A204.1 (cell line): ENCODE results near the gene PEAK3.

Source experiments
- FAIRE-seq: peaks from 2 replicates; lab custom pipeline; 2012; peaks lifted over from hg19 to GRCh38; lab: Jason Lieb, UNC

PEAK3 gene

DNA sequence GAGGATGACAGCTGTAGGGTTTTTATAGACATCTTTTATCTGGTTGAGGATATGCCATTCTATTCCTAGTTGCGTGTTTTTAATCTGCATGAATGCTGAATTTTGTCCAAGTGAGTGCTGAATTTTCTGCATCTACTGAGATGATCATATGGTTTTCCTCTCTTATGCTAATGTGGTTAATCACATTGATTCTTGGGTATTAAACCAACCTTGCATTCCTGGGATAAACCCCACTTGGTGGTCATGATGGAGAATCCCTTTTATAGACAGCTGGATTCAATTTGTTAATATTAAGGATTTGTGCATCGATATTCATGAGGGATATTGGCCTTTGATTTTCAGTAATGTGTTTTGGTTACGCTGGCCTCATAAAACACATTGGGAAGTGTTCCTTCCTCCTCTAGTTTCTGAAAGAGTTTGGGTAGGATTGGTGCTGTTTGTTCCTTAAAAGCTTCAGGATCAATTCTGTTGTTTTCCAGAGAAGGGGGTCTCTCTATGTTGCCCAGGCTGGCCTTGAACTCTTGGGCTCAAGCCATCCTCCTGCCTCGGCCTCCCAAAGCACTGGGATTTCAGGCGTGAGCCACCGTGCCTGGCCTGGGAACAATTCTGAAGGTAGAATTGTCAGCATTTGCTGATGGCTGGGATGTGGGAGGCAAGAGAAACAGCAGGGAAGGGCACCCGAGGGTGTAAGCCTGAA is 33.3 kb upstream of the PEAK3 start:
- FAIRE-seq: no peak

DNA sequence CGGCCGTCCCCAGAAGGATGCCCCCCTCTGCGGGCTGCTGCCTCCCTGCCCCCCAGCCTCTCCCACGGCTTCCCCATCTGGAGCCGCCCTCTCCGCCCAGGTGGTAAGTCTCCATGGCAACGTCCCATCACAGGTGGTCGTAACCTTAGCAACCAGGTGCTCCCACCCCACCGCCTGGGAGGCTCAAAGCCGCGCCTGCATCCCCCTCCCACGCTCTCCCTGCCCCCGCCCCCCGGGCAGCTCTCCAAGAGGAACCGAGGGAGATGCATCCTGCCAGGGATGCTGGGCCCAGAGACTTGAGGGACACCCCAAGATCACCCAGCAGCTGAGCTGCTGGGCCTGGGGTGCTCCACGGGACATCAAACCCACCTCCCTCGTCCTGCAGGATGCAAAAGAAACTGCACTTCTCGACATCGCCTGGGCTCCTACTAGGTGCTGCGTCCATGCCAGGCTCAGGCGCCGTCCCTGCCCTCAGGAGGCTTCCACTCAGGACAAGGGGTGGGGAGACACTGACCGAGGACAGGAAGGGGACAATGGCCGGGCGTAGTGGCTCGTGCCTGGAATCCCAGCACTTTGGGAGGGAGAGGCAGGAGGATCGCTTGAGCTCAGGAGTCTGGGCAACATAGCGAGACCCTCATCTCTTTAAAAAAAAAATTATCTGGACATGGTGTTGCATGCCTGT is 31.0 kb upstream of the PEAK3 start:
- no peak for FAIRE-seq

DNA sequence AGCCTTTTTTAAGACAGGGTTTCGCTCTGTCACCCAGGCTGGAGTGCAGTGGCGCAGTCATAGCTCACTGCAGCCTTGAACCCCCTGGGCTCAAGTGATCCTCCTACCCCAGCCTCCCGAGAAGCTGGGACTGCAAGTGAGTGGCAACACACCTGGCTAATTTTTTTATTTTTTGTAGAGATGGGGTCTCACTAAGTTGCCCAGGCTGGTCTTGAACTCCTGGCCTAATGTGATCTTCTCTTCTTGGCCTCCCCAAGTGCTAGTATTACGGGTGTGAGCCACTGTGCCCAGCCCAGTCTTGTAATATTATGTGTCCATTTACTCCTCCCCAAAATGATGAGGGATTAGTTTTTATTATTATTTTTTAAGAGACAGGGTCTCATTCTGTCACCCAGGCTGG is 29.1 kb upstream of the PEAK3 start:
- no peak for FAIRE-seq

DNA sequence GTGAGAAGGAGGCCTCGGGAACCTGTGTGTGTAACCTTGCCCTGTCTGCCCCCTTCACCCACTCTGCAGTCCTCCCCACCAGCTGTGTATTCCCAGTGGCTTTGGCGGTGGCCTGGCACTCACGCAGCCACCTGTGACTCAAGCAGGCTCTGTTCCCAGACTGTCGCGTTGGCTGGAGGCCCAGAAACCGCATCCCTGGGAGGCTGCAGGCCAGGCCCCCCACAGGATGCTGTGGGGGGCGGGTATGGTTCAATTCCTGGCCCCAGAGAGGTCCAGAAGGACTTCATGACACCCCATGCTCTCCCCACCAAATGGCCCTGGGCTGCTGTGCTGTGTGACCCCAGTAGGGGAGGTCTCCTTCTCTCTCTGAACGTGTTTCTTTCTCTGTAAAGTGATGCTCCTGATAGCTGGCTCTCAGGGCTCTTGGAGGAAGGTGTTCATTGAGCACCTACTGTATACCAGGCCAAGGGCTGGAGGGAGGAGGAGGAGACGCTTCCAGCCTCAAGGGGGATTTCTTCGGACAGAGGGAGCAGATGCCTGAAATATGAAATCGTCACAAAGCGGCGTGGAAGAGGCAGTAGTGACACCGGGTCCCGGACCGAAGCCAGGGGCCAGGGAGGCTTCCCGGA is 27.9 kb upstream of the PEAK3 start:
- FAIRE-seq: no peak

DNA sequence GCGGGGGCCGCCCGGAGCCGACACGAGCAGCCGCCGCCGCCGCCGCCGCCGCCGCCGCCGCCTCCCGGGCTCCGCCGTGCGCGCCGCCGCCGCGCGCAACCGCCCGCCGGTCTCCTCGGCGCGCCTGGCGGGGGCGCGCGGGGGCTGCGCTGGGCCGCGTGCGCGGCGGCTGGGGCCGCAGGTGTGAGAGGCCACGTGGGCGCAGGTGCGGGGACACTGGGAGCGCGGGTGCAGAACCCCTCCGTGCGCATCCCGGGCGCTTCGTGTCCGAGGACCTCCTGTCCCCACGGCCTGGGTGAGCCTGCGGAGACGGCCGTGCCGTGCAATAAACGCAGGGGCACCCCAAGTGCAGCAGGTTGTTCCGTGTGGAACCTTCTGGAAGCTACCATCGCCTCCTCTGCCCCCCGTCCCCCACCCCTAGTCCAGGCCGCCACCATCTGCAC is 26.2 kb upstream of the PEAK3 start, which contains the start of gene LINGO3:
LINGO3 (minus strand) TSS at position 41 of the 443 bp plus-strand sequence. CDS start 16,378 bp downstream, outside the sequence.
- no peak for FAIRE-seq

DNA sequence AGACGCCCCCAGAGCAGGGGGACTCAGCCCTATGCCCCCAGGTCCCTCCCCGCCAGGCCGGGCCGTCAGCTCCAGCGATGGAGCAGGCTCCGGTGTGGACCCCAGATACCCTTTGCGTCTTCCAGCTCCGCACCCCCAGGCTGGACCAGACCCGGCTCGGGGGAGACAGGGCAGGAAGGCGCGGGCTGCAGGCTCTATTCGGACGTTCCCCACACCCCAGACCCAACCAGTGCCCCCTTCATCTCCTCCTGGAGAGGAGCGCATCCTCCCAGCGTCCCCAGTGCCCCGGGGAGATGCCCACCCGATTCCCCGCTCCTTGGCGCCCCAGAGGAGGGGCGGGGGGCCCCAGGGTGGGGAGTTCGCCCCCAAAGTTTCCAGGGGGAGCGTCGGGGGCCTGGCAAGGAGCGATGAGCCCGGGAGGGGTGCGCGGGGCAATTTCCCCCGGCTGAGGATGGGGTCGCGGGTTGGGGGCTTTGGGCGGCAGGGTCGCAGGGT is 25.6 kb upstream of the PEAK3 start:
- FAIRE-seq: no peak

DNA sequence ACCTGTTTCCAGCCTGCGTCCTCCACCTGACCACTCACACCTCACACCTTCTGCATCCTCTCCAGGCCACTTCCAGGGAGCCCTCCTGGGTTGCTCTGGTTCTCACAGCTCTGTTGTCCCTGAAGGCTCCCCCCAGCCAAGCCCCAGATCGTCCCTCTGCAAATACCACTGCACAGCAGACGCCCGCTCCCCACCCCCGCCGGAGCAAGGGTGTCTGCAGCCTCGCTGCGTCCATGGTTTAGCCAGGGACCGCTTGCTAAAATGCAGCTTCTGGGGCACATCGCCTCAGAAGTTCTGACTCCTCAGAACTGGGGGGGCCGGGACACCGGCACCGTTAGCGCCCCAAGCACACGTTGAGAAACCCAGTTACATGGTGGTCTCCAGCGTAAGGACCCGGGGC is 25.0 kb upstream of the PEAK3 start:
- FAIRE-seq: no peak

DNA sequence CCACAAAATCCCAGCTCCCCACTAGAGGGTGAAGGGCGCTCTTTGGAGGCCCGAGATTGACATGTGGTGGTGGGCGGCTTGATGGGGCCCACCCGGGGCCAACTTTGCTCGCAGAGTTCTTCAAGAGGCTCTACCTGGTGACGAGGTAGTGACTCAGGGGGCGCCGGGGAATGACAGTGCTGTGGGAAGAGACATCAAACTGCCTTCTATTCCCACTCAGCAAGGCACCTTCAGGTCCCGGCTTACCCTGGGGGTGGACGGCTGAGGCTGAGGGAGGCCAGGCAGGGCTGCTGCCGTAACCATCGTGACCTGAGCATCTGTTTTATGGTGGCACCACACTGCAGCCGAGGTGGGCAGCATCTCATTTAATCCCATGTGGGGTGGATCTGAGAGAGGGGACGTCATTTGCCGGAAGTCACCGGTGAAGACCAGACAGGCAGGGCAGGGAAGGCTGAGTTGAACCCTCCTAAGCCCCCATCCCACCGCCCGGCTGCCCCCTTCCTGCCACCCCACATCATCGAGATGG is 24.4 kb upstream of the PEAK3 start:
- FAIRE-seq: no peak

DNA sequence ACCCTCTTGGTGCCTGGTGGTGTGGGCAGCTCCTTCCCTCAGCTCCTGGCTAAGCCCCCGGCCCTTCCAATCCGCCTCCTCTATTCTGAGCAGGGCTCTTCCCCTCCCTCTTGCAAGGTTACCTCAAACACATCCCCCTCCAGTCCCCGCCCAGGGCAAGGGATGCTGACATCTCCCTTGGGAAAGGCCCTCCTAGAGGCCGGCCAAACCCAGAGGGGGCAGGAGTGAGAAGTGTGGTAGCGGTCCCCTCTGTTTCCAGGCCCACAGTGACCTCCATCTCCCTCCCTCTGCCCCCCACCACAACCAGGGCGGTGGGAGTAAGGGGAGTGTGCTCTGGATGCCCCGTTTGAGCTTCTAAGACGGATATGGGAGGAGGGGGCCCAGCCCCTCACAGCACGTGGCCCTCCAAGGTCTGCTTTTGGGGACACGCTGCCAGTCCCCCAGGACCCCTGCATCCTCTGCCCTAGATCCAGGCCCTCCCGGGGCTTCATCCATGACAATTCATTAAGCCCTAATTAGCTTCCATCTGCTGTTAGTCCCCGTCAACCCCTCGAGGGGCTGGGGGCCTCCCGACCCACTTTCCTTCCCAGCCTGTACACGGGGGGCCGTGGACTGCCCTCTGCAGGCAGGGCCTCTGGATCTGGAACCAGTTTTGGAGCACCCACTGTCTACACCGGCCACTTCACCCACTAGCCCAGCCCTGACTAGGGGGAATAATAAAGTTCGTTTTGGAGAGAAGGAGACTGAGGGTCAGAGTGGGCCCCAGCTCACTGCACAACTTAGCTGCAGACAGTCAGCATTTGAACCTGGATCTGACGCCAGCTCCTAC is 23.7 kb upstream of the PEAK3 start:
- FAIRE-seq: no peak

DNA sequence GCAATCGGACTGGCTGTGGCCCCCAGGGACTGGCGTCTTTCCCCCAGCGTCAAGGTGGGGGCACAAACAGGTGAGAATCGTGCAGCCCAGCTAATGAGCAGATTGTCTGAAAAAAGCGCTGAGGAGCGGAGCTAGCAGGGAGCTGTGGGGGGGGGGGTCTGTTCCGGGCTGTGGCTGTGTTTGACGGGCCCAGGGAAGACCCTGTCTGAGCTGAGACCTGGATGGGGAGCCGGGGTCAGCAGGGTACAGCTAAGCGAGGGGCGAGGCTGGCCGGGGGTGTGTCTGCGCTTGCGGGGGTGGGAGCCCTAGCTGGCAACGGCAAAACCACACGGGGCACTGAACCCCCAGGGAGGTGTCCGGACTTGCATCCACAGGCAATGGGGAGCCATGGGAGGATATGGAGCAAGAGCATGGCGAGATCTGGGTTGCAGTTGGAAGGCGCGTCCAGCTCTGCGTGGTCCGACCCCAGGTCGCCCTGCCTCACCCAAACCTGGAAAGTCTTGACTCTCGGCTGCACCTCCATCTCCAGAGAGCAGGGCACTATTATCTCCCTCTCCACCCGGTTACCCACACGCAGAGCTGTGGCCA is 21.3 kb upstream of the PEAK3 start:
- no peak for FAIRE-seq

DNA sequence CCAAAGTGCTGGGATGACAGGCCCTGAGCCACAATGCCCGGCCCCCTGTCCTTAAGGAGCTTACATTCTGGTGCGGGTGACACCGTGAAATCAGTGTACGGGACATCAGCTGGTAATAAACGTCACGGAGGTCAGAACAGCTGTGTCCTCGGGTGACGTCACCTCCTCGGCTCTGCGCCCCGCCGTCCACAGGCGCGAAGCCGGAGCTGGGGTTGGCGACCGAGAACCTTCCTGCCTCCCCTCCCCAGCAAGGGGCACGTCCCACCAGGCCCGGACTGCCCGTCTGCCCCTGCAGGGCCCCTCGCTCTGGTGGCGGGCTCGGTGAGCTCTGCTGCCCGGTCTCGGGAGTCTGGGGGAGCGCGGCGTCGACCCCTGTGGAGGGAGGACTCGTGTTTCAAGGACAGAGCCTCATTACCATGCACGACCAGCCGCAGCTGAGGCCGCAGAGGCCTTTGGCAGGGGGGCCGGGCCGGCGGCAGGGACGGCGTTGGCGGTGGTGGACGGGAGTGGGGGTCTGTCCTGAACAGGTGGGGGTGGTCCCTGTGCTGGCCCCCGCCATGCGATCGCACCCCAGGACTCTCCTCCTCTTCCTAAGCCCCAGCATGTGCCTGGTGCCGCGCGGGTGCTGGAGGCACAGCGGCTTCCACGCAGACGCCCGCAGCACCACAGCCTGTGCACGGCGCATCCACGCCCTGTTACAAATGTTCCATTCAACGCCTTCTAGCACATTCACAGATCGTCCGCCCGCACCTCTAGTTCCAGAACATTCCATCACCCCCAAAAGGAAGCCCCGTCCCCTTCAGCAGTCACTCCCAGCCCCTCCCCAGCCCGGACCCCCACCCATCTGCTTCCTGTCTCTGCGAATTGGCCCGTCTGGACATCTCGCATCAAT is 20.6 kb upstream of the PEAK3 start:
- FAIRE-seq: no peak

DNA sequence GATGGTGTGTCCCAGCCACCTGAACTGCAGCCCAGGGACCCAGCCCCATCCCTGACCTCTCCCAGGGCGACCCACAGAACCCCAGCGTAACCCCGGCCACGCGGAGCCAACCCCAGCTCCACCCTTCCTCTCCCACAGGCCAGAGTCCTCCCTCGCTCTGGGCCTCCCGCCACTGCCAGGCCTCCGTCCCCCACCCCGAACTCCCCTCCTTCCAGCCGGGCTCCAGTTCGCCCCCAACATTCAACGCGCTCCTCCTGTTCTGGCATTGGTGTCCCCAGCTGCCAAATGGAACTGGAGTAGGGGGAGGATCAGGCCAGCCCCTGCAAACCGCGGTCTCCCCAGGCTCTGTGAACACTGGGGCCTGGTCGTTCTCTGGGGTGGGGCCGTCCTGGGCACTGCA is 18.6 kb upstream of the PEAK3 start:
- no peak for FAIRE-seq

DNA sequence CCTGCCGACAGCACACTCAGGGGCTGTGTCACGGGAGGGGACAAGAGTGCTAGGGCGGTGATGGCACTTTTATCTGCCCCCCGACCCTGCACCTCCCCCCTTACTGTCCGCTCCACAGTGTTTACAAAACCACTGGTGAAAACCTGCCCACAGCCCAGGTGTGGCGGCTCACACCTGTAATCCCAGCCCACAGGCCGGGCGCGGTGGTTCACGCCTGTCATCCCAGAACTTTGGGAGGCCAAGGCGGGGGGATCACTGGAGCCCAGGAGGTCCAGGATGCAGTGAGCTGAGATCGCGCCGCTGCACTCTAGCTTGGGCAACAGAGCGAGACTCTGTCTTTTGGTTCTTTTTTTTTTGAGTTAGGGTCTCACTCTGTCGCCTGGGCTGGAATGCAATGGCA is 14.2 kb upstream of the PEAK3 start:
- no peak for FAIRE-seq

DNA sequence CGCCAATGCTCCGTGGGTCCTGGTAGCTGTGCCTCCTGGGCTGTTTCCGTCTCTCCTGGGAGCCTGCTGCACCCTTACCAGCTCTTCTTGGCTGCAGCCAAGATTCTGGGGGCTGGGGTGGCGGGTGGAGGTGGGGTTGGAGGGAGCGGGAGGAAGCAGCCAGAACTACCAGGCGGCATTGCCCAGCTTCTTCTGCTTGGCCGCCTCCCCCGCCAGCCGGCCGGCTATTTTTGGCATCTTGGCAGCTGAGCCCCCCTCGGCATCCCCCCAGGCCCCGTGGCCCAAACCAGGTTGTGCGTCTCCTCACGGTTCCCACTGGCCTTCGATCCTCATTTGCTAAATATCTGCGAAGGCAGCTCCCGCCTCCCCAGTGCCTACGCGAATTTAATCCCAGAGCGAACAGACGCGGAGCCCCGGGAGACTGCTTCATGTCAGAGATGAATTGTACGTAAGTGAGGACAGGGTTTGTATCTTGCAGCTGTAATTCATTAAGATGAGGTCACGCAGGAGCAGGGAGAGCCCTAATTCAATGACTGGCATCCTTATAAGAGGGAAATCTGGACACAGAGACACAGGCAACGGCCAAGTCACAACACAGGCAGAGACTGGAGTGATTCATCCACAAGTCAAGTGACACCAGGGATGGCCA is 12.8 kb upstream of the PEAK3 start:
- FAIRE-seq: no peak

DNA sequence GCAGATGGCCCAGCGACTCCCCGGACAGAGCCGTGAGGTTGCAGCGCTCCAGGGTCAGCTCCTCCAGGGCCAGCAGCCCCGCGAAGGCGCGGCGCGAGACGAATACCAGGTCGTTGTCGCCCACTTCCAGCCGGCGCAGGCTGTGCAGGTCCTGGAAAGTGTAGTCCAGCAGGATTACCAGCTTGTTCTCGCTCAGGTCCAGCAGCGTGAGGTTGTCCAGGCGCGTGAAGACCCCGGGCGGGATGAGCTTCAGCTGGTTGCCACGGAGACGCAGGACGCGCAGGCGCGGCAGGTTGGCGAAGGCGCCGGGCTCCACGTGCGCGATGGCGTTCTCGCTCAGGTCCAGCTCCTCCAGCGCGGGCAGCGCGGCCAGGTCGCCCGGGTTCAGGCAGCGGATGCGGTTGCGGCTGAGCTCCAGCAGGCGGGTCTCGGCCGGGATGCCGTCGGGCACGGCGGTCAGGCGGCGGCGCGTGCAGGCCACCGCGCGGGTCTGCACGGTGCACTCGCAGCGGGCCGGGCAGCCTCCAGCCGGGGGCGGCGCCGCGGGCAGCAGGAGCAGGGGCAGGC is 9.3 kb upstream of the PEAK3 start:
- FAIRE-seq: no peak

DNA sequence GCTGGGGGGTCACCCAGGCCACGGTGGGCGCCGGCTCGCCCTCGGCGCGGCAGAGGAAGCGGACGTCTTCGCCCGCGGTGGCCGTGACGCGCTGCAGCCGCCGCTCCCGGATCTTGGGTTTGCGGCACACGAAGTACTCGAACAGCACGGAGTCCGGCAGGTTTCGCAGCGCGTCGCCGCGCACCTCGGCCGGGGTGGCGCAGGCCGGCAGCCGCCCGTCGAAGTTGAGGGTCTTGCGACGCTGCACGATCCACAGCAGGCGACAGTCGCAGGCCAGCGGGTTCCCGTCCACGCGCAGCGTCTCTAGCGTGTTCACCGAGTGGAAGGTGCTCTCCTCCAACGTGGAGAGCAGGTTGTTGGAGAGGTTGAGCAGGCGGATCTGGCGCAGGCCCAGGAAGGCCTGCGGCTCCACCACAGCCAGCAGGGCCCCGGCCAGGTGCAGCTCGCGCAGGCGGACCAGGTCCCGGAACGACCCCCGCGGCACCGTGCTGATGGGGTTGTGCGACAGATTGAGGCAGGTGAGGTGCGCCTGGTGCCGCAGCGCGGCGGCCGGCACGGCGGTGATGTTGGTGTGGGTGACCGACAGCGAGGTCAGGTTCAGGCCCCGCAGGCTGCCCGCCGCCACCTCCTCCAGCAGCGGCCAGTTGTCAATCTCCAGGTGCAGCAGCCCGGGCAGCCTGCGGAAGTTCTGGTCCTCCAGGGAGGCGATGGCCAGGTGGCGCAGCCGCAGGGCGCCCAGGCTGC is 8.6 kb upstream of the PEAK3 start:
- FAIRE-seq: no peak

DNA sequence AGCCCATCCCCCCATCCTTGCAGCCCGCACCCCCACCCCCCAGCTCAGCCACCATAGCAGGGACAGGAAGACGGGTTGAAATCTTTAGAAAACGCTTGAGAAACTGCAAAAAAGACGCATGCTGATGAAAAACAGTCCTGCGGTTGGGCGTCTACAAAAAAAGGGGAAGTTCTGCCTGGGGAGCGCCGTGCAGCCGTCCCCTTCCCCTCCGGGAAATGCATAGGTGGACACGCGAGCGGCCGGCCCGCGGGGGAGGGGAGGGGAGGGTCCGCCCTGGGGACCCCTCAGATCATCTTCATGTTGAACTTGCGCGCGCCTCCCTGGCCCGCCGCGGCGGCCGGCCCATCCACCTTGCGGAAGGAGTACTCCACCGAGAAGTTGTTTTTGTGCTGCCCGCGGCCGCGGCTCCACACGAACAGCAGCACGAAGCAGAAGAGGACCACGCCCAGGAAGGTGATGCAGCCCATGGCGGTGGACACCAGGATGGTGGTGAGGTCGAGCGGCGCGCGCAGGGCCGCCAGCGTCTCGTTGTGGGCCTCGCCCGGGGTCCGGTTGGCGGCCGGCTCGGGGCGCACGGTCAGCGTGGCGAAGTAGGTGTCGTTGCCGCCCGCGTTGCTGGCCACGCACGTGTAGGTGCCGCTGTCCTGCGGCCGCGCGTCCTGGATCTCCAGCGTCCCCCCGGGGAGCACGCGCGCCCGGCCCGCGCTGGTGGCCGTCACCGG is 7.9 kb upstream of the PEAK3 start:
- FAIRE-seq: no peak
